WERI-Rb-1 (cell line): ENCODE results near the gene ROBO4.

Source experiments
- DNase-seq: peaks from one replicate; pipeline ENCODE4 v3.0.0-alpha.2; 2020
- H3K27ac ChIP-seq: fragments of 250-450 bp; sonication (Bioruptor Pico); 2 replicates; pipeline ENCODE4 v1.5.1; 2020; ENCODE audit warnings: mild to moderate bottlenecking, moderate library complexity
- H3K27me3 ChIP-seq: fragments of 250-450 bp; sonication (Bioruptor Pico); 2 replicates; pipeline ENCODE4 v1.5.1; 2021; ENCODE audit warnings: mild to moderate bottlenecking, low read depth, moderate library complexity; ENCODE audit not compliant: insufficient read depth, severe bottlenecking
- H3K36me3 ChIP-seq: fragments of 250-450 bp; sonication (Bioruptor Pico); 2 replicates; pipeline ENCODE4 v1.5.1; 2020; ENCODE audit warnings: mild to moderate bottlenecking, moderate library complexity
- H3K4me3 ChIP-seq: 2 replicates; pipeline ENCODE4 v1.5.1; 2011; ENCODE audit warnings: low read depth, mild to moderate bottlenecking, control low read depth, low read length
- H3K9me3 ChIP-seq: fragments of 250-450 bp; sonication (Bioruptor Pico); 2 replicates; pipeline ENCODE4 v1.5.1; 2021; ENCODE audit warnings: mild to moderate bottlenecking, moderate library complexity; ENCODE audit not compliant: severe bottlenecking
- TF ChIP-seq, protein P1 (sequence below): IDR thresholded peaks from 2 replicates; pipeline ENCODE4 v1.5.1; 2011; ENCODE audit warnings: low read depth, mild to moderate bottlenecking, control low read depth, inconsistent platforms, low read length

The ROBO4 gene

GRCh38 chr11:124846070-124846673 lies 51.5 kb downstream of the ROBO4 start:
- Histone ChIP-seq H3K27ac (no peak overlapping the region), H3K9me3 (no peaks in the 10 kb centered on the region), H3K4me3 (no peak overlapping the region), H3K36me3 (no peaks in the 10 kb centered on the region), H3K27me3 (peaks cover 2% of the 10 kb centered on the region)
- DNase-seq: no peak
- TF ChIP-seq, protein P1, sequence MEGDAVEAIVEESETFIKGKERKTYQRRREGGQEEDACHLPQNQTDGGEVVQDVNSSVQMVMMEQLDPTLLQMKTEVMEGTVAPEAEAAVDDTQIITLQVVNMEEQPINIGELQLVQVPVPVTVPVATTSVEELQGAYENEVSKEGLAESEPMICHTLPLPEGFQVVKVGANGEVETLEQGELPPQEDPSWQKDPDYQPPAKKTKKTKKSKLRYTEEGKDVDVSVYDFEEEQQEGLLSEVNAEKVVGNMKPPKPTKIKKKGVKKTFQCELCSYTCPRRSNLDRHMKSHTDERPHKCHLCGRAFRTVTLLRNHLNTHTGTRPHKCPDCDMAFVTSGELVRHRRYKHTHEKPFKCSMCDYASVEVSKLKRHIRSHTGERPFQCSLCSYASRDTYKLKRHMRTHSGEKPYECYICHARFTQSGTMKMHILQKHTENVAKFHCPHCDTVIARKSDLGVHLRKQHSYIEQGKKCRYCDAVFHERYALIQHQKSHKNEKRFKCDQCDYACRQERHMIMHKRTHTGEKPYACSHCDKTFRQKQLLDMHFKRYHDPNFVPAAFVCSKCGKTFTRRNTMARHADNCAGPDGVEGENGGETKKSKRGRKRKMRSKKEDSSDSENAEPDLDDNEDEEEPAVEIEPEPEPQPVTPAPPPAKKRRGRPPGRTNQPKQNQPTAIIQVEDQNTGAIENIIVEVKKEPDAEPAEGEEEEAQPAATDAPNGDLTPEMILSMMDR: no peak

DNA sequence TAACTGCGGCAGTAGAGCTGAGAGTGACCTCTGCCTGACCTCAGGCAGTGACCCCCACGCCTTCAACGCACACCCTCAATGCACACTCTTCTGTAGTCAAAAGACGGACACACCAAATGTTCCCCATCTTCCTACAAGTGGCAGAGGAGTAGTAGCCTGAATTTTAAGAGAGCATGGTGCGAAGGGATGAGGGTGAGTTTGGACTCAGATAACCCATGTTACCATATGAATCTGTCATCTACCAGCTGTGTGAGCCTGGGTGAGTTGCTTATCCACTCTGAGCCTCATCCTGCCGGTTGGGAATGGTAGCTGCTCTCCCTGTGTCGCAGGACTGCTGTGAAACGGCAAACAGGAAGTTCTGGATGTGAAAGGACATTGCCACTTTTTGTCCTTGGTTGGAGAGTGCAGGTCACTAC lies 53.0 kb downstream of the ROBO4 start:
- no peak for DNase-seq
- TF ChIP-seq, protein P1: no peak
- H3K36me3 ChIP-seq: no peaks in the 10 kb centered on the region
- H3K27me3 ChIP-seq: peaks cover 2% of the 10 kb centered on the region
- no peaks in the 10 kb centered on the region for H3K9me3 ChIP-seq
- no peak overlapping the region for H3K27ac ChIP-seq
- H3K4me3 ChIP-seq: no peak overlapping the region

- no peak overlapping the region; the same call in 1 of the 2 replicates for H3K4me3 ChIP-seq
- TF ChIP-seq, protein P1: no peak
- H3K27ac ChIP-seq: no peak overlapping the region
- no peaks in the 10 kb centered on the region for H3K9me3 ChIP-seq
- peaks cover 2% of the 10 kb centered on the region for H3K27me3 ChIP-seq
- no peaks in the 10 kb centered on the region for H3K36me3 ChIP-seq
- no peak for DNase-seq
Measured at GRCh38 chr11:124843616-124843910, 54.1 kb downstream of the ROBO4 start.

- peaks cover 1% of the 10 kb centered on the region for H3K27me3 ChIP-seq
Measured at GRCh38 chr11:124842305-124842704, 55.4 kb downstream of the ROBO4 start.

GRCh38 chr11:124841840-124842239 lies 55.8 kb downstream of the ROBO4 start:
- TF ChIP-seq, protein P1: no peak
- no peaks in the 10 kb centered on the region for H3K9me3 ChIP-seq
- H3K27ac ChIP-seq: no peak overlapping the region
- no peak for DNase-seq
- H3K4me3 ChIP-seq: no peak overlapping the region
- no peaks in the 10 kb centered on the region for H3K27me3 ChIP-seq
- no peaks in the 10 kb centered on the region for H3K36me3 ChIP-seq

More at GRCh38 chr11:124842305-124842704, 55.4 kb downstream of the ROBO4 start:
- Histone ChIP-seq H3K36me3 (no peaks in the 10 kb centered on the region), H3K9me3 (no peaks in the 10 kb centered on the region), H3K4me3 (no peak overlapping the region), H3K27ac (no peak overlapping the region)
- DNase-seq: no peak
- TF ChIP-seq, protein P1: no peak

DNA sequence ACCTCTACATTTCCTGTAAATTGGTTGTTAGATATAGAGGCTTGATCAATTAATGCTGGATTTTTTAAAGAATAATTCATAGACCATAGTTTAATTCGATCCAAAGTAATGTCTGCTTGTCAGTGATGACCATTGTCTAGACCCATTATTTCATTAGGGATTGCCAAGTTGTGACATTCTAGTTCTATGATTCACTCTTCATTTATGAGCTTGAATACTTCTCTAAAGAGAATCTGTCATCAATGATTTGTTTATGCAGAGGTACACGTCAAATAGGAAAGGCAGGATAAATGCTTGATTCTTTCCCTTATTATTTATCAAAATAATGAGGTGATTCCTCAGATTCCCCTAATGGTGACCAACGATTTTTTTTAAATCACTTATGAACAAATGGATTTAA lies 56.5 kb downstream of the ROBO4 start:
- Histone ChIP-seq H3K9me3 (no peaks in the 10 kb centered on the region), H3K27ac (no peak overlapping the region), H3K27me3 (no peaks in the 10 kb centered on the region), H3K4me3 (no peak overlapping the region), H3K36me3 (no peaks in the 10 kb centered on the region)
- TF ChIP-seq, protein P1: no peak
- DNase-seq: no peak
